ENCODE data around the gene IGFBPL1. TPM values are rescaled to one million over a fixed set of nuclear protein-coding genes. Genes with fewer than 3 reads are reported as not detected.
A peak's percentile ranks its signal among the peaks of the same experiment; 100 is the strongest.

IGFBPL1 gene
- total RNA-seq, 4 donors from 2014 or later = not detected

- intact Hi-C loops (cut with DNase I) = no loop called here
- no peaks in the 10 kb centered on the region for H3K27me3 ChIP-seq
- TF ChIP-seq CTCF (IDR thresholded peaks at IDR 0.05) = peak in 1 of 6 experiments; percentile 10
- TF ChIP-seq POLR2A (IDR thresholded peaks at IDR 0.05) = peak in 2 of 4 donors; percentile 65 to 67
- H3K9me3 ChIP-seq = no peaks in the 10 kb centered on the region
- H3K4me3 ChIP-seq = peak within 1 kb of the TSS; percentile 51 to 78 (median 72)
- H3K4me1 ChIP-seq = peaks cover 15 to 54% (median 16%) of the 10 kb centered on the region in 3 donors
- H3K27ac ChIP-seq = peak within 1 kb of the TSS; percentile 61 to 86 (median 84)
- H3K36me3 ChIP-seq = peaks cover 0 to 22% (median 12%) of the 10 kb centered on the region in 3 donors
- DNase-seq = no peak
- 1 to 2% methylated on average over 8 to 22 of the region's 58 CpGs for WGBS, 2 donors
These were observed 31.8 kb downstream of the IGFBPL1 start, which contains the start of gene ALDH1B1 for GRCh38 chr9:38392235-38393127. Gene ALDH1B1 (plus strand): TSS chr9:38392702. CDS start chr9:38395749, 3,047 bp downstream.

- Histone ChIP-seq H3K27ac (peak overlapping the region; percentile 46 to 86 (median 84)), H3K27me3 (no peaks in the 10 kb centered on the region), H3K36me3 (peaks cover 0 to 12% (median 6%) of the 10 kb centered on the region in 3 donors), H3K9me3 (no peaks in the 10 kb centered on the region), H3K4me1 (peaks cover 15 to 54% (median 16%) of the 10 kb centered on the region in 3 donors), H3K4me3 (no peak overlapping the region)
- no peak for DNase-seq
- intact Hi-C loops (cut with DNase I) = no loop called here
- TF ChIP-seq CTCF (IDR thresholded peaks at IDR 0.05) (no peak), POLR2A (IDR thresholded peaks at IDR 0.05) (no peak)
- 80 to 88% methylated on average over 13 to 17 of the region's 18 CpGs for WGBS, 2 donors
These were observed 32.8 kb downstream of the IGFBPL1 start for GRCh38 chr9:38391278-38392118.

GRCh38 chr9:38390851-38391250 lies 33.4 kb downstream of the IGFBPL1 start:
- DNase-seq = no peak
- H3K27me3 ChIP-seq = no peaks in the 10 kb centered on the region
- no peaks in the 10 kb centered on the region for H3K9me3 ChIP-seq
- TF ChIP-seq CTCF (IDR thresholded peaks at IDR 0.05) (no peak), POLR2A (IDR thresholded peaks at IDR 0.05) (no peak)
- peaks cover 0 to 5% (median 1%) of the 10 kb centered on the region in 3 donors for H3K36me3 ChIP-seq
- peaks cover 15 to 54% (median 16%) of the 10 kb centered on the region in 3 donors for H3K4me1 ChIP-seq
- H3K27ac ChIP-seq = peak overlapping the region; percentile 46 to 86 (median 84)
- intact Hi-C loops (cut with DNase I) = no loop called here
- WGBS, 2 donors = 46 to 61% methylated on average over 2 to 5 of the region's 5 CpGs
- H3K4me3 ChIP-seq = no peak overlapping the region

- H3K9me3 ChIP-seq = peaks cover 0 to under 1% (median 0%) of the 10 kb centered on the region in 3 donors
- H3K27me3 ChIP-seq = no peaks in the 10 kb centered on the region
- DNase-seq = no peak
- H3K27ac ChIP-seq = peak overlapping the region; percentile 46 to 86 (median 84)
- intact Hi-C loops (cut with DNase I) = no loop called here
- peaks cover 0 to 1% (median 0%) of the 10 kb centered on the region in 3 donors for H3K36me3 ChIP-seq
- no peak overlapping the region for H3K4me3 ChIP-seq
- 80 to 90% methylated on average over 1 of the region's 1 CpG for WGBS, 2 donors
- H3K4me1 ChIP-seq = peaks cover 15 to 54% (median 16%) of the 10 kb centered on the region in 3 donors
- TF ChIP-seq POLR2A (IDR thresholded peaks at IDR 0.05) = no peak
- TF ChIP-seq CTCF (IDR thresholded peaks at IDR 0.05) = no peak
These were observed 33.8 kb downstream of the IGFBPL1 start for GRCh38 chr9:38390442-38390841.
